Heart left ventricle (tissue), 13 donors: ENCODE data around the gene STK11IP.

ENCODE experiments used
- POLR2A ChIP-seq, 2 donors: fragments of 450-650 bp; IDR thresholded peaks; one replicate each; pipeline ENCODE4 v1.6.1; 2017; ENCODE audit warnings: antibody characterized with exemption in 2 of 2, mild to moderate bottlenecking in 2 of 2, moderate library complexity in 2 of 2
- TF ChIP-seq, protein P1 (sequence below), 12 donors: fragments of 200-600 bp; sonication (generic) in 4 of 12; IDR thresholded peaks; one replicate each; pipeline versions ENCODE4 v1.5.0 to v1.8.0; 2018 to 2022; ENCODE audit warnings: antibody characterized with exemption in 12 of 12, mild to moderate bottlenecking in 5 of 12
- donor health status: ischemic (EF 13 %, LVEDD 7.1; RV severe dilation, severe dysfunction).
- donor health status: DM: no; HTN: yes; CAD: no.
- donor health status: DM: no; HTN: no; CAD: no.
- donor health status: ischemic (EF 25% LVEDD 6.9; RV normal size, moderate dysfunction).
- donor health status: ischemic (EF 25% LVEDD 5.7; RV mildly dilated, moderate dysfunction).
- donor health status: ischemic (EF 35%, LVEDD 5.7; RV mildly dilated, moderate dysfunction).
- donor health status: nonischemic (EF 11% LVEDD 7.7; RV severe dilation, severe dysfunction).
- donor health status: DM: yes; HTN: yes; CAD: no.
- donor health status: PGD.
- donor health status: ischemic (EF 29% LVEDD 5.4; RV normal size, mild dysfunction).
- donor health status: nonischemic (EF 23%, LVEDD 6.1; RV moderate dilation, normal function).

DNA sequence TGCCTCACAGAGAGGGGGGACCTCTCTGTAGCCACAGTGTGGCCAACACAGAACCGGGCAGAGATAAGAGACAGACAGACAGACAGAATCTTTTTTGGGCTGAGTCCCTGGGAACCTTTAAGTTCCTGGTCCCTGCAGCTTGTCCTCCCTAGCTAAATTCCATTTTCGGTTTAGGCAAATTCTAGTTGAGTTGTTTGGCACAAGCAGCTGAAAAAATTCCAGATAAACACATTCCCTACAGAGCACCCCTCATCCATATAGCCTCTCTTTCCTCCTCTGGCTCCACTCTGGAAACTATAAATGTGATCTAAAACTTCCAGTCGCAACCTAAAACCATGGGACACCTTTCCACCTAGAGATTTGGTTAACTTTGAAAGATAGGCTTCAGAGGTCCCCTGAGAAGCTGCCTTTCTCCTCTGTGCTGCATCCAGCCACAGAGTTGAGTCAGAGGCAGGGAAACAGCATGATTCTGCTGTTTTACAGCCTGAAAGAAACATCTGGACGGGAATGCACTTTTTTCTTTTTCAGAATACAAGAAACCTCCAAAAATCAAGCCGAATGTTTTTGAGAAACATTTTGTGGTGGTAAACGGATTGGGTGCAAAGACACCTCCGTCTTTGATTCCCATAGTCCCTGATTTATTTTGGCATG is 60.7 kb downstream of the STK11IP start:
- TF ChIP-seq, protein P1, sequence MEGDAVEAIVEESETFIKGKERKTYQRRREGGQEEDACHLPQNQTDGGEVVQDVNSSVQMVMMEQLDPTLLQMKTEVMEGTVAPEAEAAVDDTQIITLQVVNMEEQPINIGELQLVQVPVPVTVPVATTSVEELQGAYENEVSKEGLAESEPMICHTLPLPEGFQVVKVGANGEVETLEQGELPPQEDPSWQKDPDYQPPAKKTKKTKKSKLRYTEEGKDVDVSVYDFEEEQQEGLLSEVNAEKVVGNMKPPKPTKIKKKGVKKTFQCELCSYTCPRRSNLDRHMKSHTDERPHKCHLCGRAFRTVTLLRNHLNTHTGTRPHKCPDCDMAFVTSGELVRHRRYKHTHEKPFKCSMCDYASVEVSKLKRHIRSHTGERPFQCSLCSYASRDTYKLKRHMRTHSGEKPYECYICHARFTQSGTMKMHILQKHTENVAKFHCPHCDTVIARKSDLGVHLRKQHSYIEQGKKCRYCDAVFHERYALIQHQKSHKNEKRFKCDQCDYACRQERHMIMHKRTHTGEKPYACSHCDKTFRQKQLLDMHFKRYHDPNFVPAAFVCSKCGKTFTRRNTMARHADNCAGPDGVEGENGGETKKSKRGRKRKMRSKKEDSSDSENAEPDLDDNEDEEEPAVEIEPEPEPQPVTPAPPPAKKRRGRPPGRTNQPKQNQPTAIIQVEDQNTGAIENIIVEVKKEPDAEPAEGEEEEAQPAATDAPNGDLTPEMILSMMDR (IDR thresholded peaks at IDR 0.05) = no peak
- TF ChIP-seq POLR2A (IDR thresholded peaks at IDR 0.05) = no peak
